PFSK-1 (cell line): ENCODE measurements around the gene TMEM132A.

ENCODE experiments used
- POLR2AphosphoS5 ChIP-seq: IDR thresholded peaks from 2 replicates; pipeline ENCODE4 v1.6.1; 2012; ENCODE audit warnings: low read depth, mild to moderate bottlenecking, control low read depth, low read length, moderate library complexity
- TAF1 ChIP-seq: IDR thresholded peaks from 2 replicates; pipeline ENCODE4 v1.6.1; 2012; ENCODE audit warnings: low read length, control low read depth, borderline replicate concordance; ENCODE audit not compliant: insufficient read depth
- TF ChIP-seq, protein P1 (sequence below), 2 experiments: IDR thresholded peaks; 2 replicates each; pipeline versions ENCODE4 v1.6.1 to v1.8.0; 2011 to 2012; ENCODE audit warnings: low read depth in 2 of 2, low read length in 2 of 2, control low read depth in 1 of 2, inconsistent platforms in 1 of 2, mild to moderate bottlenecking in 1 of 2, moderate library complexity in 1 of 2; ENCODE audit not compliant: insufficient read depth in 1 of 2

DNA sequence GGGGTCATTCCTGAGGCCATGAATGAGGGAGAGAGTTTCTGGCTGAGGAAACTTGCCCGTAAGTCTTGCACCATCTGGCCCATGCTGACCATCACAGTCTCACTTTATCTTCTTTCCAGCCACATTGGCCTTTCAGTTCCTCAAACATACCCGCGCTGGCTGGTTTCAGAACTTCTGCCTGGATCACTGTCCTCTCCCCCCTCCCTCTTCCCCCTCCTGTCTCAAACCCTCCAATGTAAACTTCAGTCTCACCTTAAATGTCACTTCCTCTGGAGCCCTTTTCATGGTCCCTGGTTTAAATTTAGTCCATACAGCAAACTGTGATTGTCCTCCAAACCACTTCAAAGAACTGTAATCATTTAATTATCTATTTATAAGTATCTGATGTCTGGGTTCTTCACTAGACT lies 14.0 kb upstream of the TMEM132A start:
- TF ChIP-seq, protein P1, sequence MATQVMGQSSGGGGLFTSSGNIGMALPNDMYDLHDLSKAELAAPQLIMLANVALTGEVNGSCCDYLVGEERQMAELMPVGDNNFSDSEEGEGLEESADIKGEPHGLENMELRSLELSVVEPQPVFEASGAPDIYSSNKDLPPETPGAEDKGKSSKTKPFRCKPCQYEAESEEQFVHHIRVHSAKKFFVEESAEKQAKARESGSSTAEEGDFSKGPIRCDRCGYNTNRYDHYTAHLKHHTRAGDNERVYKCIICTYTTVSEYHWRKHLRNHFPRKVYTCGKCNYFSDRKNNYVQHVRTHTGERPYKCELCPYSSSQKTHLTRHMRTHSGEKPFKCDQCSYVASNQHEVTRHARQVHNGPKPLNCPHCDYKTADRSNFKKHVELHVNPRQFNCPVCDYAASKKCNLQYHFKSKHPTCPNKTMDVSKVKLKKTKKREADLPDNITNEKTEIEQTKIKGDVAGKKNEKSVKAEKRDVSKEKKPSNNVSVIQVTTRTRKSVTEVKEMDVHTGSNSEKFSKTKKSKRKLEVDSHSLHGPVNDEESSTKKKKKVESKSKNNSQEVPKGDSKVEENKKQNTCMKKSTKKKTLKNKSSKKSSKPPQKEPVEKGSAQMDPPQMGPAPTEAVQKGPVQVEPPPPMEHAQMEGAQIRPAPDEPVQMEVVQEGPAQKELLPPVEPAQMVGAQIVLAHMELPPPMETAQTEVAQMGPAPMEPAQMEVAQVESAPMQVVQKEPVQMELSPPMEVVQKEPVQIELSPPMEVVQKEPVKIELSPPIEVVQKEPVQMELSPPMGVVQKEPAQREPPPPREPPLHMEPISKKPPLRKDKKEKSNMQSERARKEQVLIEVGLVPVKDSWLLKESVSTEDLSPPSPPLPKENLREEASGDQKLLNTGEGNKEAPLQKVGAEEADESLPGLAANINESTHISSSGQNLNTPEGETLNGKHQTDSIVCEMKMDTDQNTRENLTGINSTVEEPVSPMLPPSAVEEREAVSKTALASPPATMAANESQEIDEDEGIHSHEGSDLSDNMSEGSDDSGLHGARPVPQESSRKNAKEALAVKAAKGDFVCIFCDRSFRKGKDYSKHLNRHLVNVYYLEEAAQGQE (IDR thresholded peaks at IDR 0.05; ENCODE audit: insufficient read depth in 1 of 2, low read depth in 2 of 2, low read length in 2 of 2) = no peak
- TF ChIP-seq TAF1 (no peak), POLR2AphosphoS5 (no peak)
